Neural cell (in vitro differentiated cells): Measurements from ENCODE around the gene GUCY1A2.

Experiments
- CTCF ChIP-seq: fragments of 450-650 bp; IDR thresholded peaks from 2 replicates; pipeline ENCODE4 v1.5.1; 2014; ENCODE audit warnings: antibody characterized with exemption, mild to moderate bottlenecking, moderate library complexity; ENCODE audit not compliant: poor library complexity, severe bottlenecking
- EP300 ChIP-seq: fragments of 450-650 bp; conservative IDR thresholded peaks from 2 replicates; pipeline ENCODE4 v1.6.1; 2014; ENCODE audit warnings: antibody characterized with exemption, mild to moderate bottlenecking, moderate library complexity; ENCODE audit not compliant: poor library complexity, severe bottlenecking
- EZH2 ChIP-seq: fragments of 200-600, 300-800 bp; shearing (Covaris generic), sonication (generic); IDR thresholded peaks from 2 replicates; pipeline ENCODE4 v1.6.1; 2014; ENCODE audit warnings: antibody characterized with exemption, low read length, borderline replicate concordance, mild to moderate bottlenecking; ENCODE audit not compliant: insufficient read depth, poor library complexity, severe bottlenecking
- MXI1 ChIP-seq: fragments of 450-650 bp; conservative IDR thresholded peaks from 2 replicates; pipeline ENCODE4 v1.6.1; 2014; ENCODE audit warnings: antibody characterized with exemption, mild to moderate bottlenecking; ENCODE audit not compliant: poor library complexity, severe bottlenecking
- POLR2AphosphoS5 ChIP-seq: IDR thresholded peaks from 2 replicates; pipeline ENCODE4 v1.6.1; 2012
- REST ChIP-seq: IDR thresholded peaks from 2 replicates; pipeline ENCODE4 v1.6.1; 2012; ENCODE audit warnings: borderline replicate concordance
- SMC3 ChIP-seq: fragments of 450-650 bp; conservative IDR thresholded peaks from 2 replicates; pipeline ENCODE4 v1.6.1; 2014; ENCODE audit warnings: antibody characterized with exemption, mild to moderate bottlenecking, moderate library complexity; ENCODE audit not compliant: poor library complexity

DNA sequence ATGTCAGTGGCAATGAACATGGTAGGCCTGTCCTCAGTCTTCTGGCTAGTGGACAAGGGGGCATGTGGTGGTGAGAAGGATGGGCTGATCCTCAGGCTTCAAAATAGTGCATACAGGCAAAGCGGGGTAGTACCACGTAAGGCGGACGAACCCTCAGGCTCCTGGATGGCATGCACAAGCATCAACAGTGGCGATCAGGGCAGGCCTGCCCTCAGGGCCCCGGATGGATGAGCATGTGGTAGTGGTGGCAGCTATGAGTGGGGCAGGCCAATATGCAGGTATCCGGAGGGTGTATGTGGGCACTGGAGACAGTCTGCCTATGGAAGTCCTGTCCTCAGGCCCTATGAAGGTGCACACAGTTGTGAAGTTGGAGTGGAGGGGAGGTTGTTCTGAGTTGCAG lies 163.8 kb downstream of the GUCY1A2 start:
- TF ChIP-seq CTCF (no peak), MXI1 (no peak), POLR2AphosphoS5 (no peak), SMC3 (no peak), EP300 (no peak), EZH2 (no peak), REST (no peak)
